ENCODE results near the gene SORL1-AS1.

The SORL1-AS1 gene

GRCh38 chr11:121458551-121458950 lies 5.8 kb upstream of the SORL1-AS1 start:
- no peaks in the 10 kb centered on the region for H3K9me2 ChIP-seq (ENCODE audit: insufficient read depth, low read length)
- no peak overlapping the region for H3K27ac ChIP-seq (ENCODE audit: low read depth, low read length, poor library complexity, severe bottlenecking)
- peaks cover 100% of the 10 kb centered on the region for H3K79me2 ChIP-seq (ENCODE audit: insufficient read depth, low read depth, low read length)
- CTCF ChIA-PET (ENCODE audit: unreplicated experiment): no interaction called here
- H3K9me3 ChIP-seq (ENCODE audit: low read length): no peaks in the 10 kb centered on the region
- DNase-seq (ENCODE audit: low spot score): no peak
- peaks cover 100% of the 10 kb centered on the region for H3K36me3 ChIP-seq (ENCODE audit: insufficient read depth, low read length)
- peaks cover 51% of the 10 kb centered on the region for H4K20me1 ChIP-seq (ENCODE audit: insufficient read depth, low read length)
- H2AFZ ChIP-seq (ENCODE audit: low read length): no peak overlapping the region
- TF ChIP-seq CTCF (conservative IDR thresholded peaks at IDR 0.05; ENCODE audit: low read length): no peak
- no peak for TF ChIP-seq EZH2phosphoT487 (IDR thresholded peaks at IDR 0.05; ENCODE audit: borderline replicate concordance, low read depth, low read length)
- H3K4me3 ChIP-seq (ENCODE audit: low read depth, low read length, poor library complexity, severe bottlenecking): no peak overlapping the region
- no TSS peak for BruUV-seq (replicated peaks)
- POLR2A ChIA-PET: interaction anchor here (0.6 to 5.7 kb wide), 4 partner anchors 11 to 113 kb away, joined by 3 to 53 read pairs (median 4); no protein-coding TSS in a partner anchor
- H3K4me2 ChIP-seq (ENCODE audit: low read length): peak overlapping the region; percentile 96; the same call in 1 of the 2 replicates
- intact Hi-C loops (cut with micrococcal nuclease; ENCODE audit: unreplicated experiment): no loop called here
- peaks cover 93% of the 10 kb centered on the region for H3K4me1 ChIP-seq (ENCODE audit: insufficient read depth, low read length, poor library complexity, severe bottlenecking)

GRCh38 chr11:121456816-121457431 lies 4.2 kb upstream of the SORL1-AS1 start:
- TF ChIP-seq EZH2phosphoT487 (IDR thresholded peaks at IDR 0.05; ENCODE audit: borderline replicate concordance, low read depth, low read length): no peak
- H4K20me1 ChIP-seq (ENCODE audit: insufficient read depth, low read length): peaks cover 39% of the 10 kb centered on the region
- H3K9me3 ChIP-seq (ENCODE audit: low read length): no peaks in the 10 kb centered on the region
- intact Hi-C loops (cut with micrococcal nuclease; ENCODE audit: unreplicated experiment): no loop called here
- peaks cover 97% of the 10 kb centered on the region for H3K36me3 ChIP-seq (ENCODE audit: insufficient read depth, low read length)
- DNase-seq (ENCODE audit: low spot score): no peak
- peak overlapping the region; percentile 89 for H3K4me3 ChIP-seq (ENCODE audit: low read depth, low read length, poor library complexity, severe bottlenecking)
- no peak overlapping the region for H2AFZ ChIP-seq (ENCODE audit: low read length)
- POLR2A ChIA-PET: interaction anchor here (0.8 to 5.7 kb wide), 20 partner anchors 10 to 134 kb away, joined by 3 to 53 read pairs (median 5); no protein-coding TSS in a partner anchor
- CTCF ChIA-PET (ENCODE audit: unreplicated experiment): interaction anchor here (0.7 to 1.4 kb wide), 4 partner anchors 10 to 30 kb away, joined by 3 to 6 read pairs (median 3); no protein-coding TSS in a partner anchor
- H3K4me1 ChIP-seq (ENCODE audit: insufficient read depth, low read length, poor library complexity, severe bottlenecking): peaks cover 76% of the 10 kb centered on the region
- BruUV-seq (replicated peaks): no TSS peak
- peak overlapping the region; percentile 97 for H3K27ac ChIP-seq (ENCODE audit: low read depth, low read length, poor library complexity, severe bottlenecking)
- peak overlapping the region; percentile 96 for H3K4me2 ChIP-seq (ENCODE audit: low read length)
- peaks cover 98% of the 10 kb centered on the region for H3K79me2 ChIP-seq (ENCODE audit: insufficient read depth, low read depth, low read length)
- no peaks in the 10 kb centered on the region for H3K9me2 ChIP-seq (ENCODE audit: insufficient read depth, low read length)

GRCh38 chr11:121456151-121456550 lies 3.4 kb upstream of the SORL1-AS1 start:
- H3K4me2 ChIP-seq (ENCODE audit: low read length): peak overlapping the region; percentile 96
- peaks cover 33% of the 10 kb centered on the region for H4K20me1 ChIP-seq (ENCODE audit: insufficient read depth, low read length)
- CTCF ChIA-PET (ENCODE audit: unreplicated experiment): no interaction called here
- DNase-seq (ENCODE audit: low spot score): no peak
- no TSS peak for BruUV-seq (replicated peaks)
- intact Hi-C loops (cut with micrococcal nuclease; ENCODE audit: unreplicated experiment): no loop called here
- peak overlapping the region; percentile 89 for H3K4me3 ChIP-seq (ENCODE audit: low read depth, low read length, poor library complexity, severe bottlenecking)
- H2AFZ ChIP-seq (ENCODE audit: low read length): no peak overlapping the region
- H3K9me3 ChIP-seq (ENCODE audit: low read length): no peaks in the 10 kb centered on the region
- H3K79me2 ChIP-seq (ENCODE audit: insufficient read depth, low read depth, low read length): peaks cover 98% of the 10 kb centered on the region
- peak overlapping the region; percentile 97 for H3K27ac ChIP-seq (ENCODE audit: low read depth, low read length, poor library complexity, severe bottlenecking)
- H3K4me1 ChIP-seq (ENCODE audit: insufficient read depth, low read length, poor library complexity, severe bottlenecking): peaks cover 73% of the 10 kb centered on the region
- no peaks in the 10 kb centered on the region for H3K9me2 ChIP-seq (ENCODE audit: insufficient read depth, low read length)
- POLR2A ChIA-PET: interaction anchor here (0.8 to 5.7 kb wide), 16 partner anchors 9 to 121 kb away, joined by 3 to 53 read pairs (median 6); no protein-coding TSS in a partner anchor
- peaks cover 89% of the 10 kb centered on the region for H3K36me3 ChIP-seq (ENCODE audit: insufficient read depth, low read length)
- TF ChIP-seq EZH2phosphoT487 (IDR thresholded peaks at IDR 0.05; ENCODE audit: borderline replicate concordance, low read depth, low read length): no peak
- TF ChIP-seq CTCF (conservative IDR thresholded peaks at IDR 0.05; ENCODE audit: low read length): no peak
